H1 (cell line): Measurements from ENCODE around the gene ELAPOR1. TPM values are rescaled to one million over a fixed set of nuclear protein-coding genes. Genes with fewer than 3 reads are reported as not detected.

Source experiments
- CTCF ChIA-PET: fragments of 300-600 bp; sonication (Branson Sonifier 250); formaldehyde crosslinking; loops from one replicate; lab custom pipeline; 2021; ENCODE audit not compliant: partially characterized antibody; lab: Charles Lee
- POLR2A ChIA-PET: fragments of 300-600 bp; sonication (Branson Sonifier 250); formaldehyde crosslinking; loops from one replicate; lab custom pipeline; 2021; ENCODE audit warnings: inconsistent platforms; ENCODE audit not compliant: partially characterized antibody; lab: Charles Lee
- DNase-seq, 2 experiments: peaks; one replicate each; pipeline versions ENCODE4 v3.0.0 to v3.0.0-alpha.2; 2010 to 2022; ENCODE audit warnings: low spot score in 2 of 2, low read depth in 1 of 2, mixed read lengths in 1 of 2
- FAIRE-seq: peaks from 2 replicates; lab custom pipeline; 2011; peaks lifted over from hg19 to GRCh38; lab: Jason Lieb, UNC
- H2AFZ ChIP-seq: 2 replicates; pipeline ENCODE4 v1.8.1; 2012; ENCODE audit warnings: low read length, inconsistent platforms
- H2AK5ac ChIP-seq: 2 replicates; pipeline ENCODE4 v1.6.1; 2013; ENCODE audit warnings: low read depth, low read length
- H2BK120ac ChIP-seq: replicated peaks from 2 replicates; pipeline ENCODE3; 2013; ENCODE audit warnings: low read depth, low read length, inconsistent platforms
- H2BK12ac ChIP-seq: 2 replicates; pipeline ENCODE4 v1.6.1; 2013; ENCODE audit warnings: low read depth, low read length
- H2BK15ac ChIP-seq: 2 replicates; pipeline ENCODE4 v1.6.1; 2013; ENCODE audit warnings: low read length
- H2BK20ac ChIP-seq: 2 replicates; pipeline ENCODE4 v1.6.1; 2013; ENCODE audit warnings: low read length
- H2BK5ac ChIP-seq: 2 replicates; pipeline ENCODE4 v1.6.1; 2013; ENCODE audit warnings: low read depth, low read length
- H3K14ac ChIP-seq: 2 replicates; pipeline ENCODE4 v1.6.1; 2013; ENCODE audit warnings: inconsistent platforms; ENCODE audit not compliant: insufficient read length
- H3K18ac ChIP-seq: 2 replicates; pipeline ENCODE4 v1.6.1; 2013; ENCODE audit warnings: low read length; ENCODE audit errors: extremely low read depth
- H3K23ac ChIP-seq: 2 replicates; pipeline ENCODE4 v1.6.1; 2013; ENCODE audit warnings: inconsistent platforms; ENCODE audit not compliant: insufficient read length
- H3K23me2 ChIP-seq: 2 replicates; pipeline ENCODE4 v1.6.1; 2013; ENCODE audit warnings: low read depth, low read length
- H3K27ac ChIP-seq: 2 replicates; pipeline ENCODE4 v1.6.1; 2011; ENCODE audit warnings: low read depth, low read length, inconsistent platforms
- H3K27me3 ChIP-seq, 4 experiments: replicated peaks in 1 of 4; 1 replicate in 1 of 4; 2 replicates in 3 of 4; pipeline versions ENCODE4 v1.6.1 to v1.8.1; 2011 to 2013; ENCODE audit warnings: low read length in 3 of 4, mild to moderate bottlenecking in 3 of 4, inconsistent platforms in 2 of 4, mixed read lengths in 2 of 4, moderate library complexity in 1 of 4; ENCODE audit not compliant: control insufficient read depth in 3 of 4, insufficient read depth in 3 of 4; ENCODE audit errors: extremely low read depth in 1 of 4
- H3K36me3 ChIP-seq, 4 experiments: 2 replicates each; pipeline versions ENCODE4 v1.6.1 to v1.8.1; 2011 to 2013; ENCODE audit warnings: mild to moderate bottlenecking in 4 of 4, low read length in 3 of 4, moderate library complexity in 2 of 4, control low read depth in 1 of 4, inconsistent platforms in 1 of 4; ENCODE audit not compliant: insufficient read depth in 4 of 4, control insufficient read depth in 2 of 4
- H3K4ac ChIP-seq: replicated peaks from 2 replicates; pipeline ENCODE3; 2013; ENCODE audit warnings: low read length, low read depth, mixed read lengths, inconsistent platforms; ENCODE audit not compliant: insufficient read length
- H3K4me1 ChIP-seq, 4 experiments: replicated peaks in 1 of 4; 1 replicate in 1 of 4; 2 replicates in 3 of 4; pipeline versions ENCODE4 v1.6.1 to v1.8.1; 2011 to 2013; ENCODE audit warnings: low read length in 3 of 4, inconsistent platforms in 2 of 4, mixed read lengths in 1 of 4; ENCODE audit not compliant: insufficient read depth in 4 of 4, control insufficient read depth in 3 of 4
- H3K4me2 ChIP-seq, 2 experiments: 2 replicates each; pipeline versions ENCODE4 v1.6.1 to v1.8.1; 2011 to 2013; ENCODE audit warnings: low read depth in 2 of 2, low read length in 2 of 2, control low read depth in 1 of 2, inconsistent platforms in 1 of 2, mild to moderate bottlenecking in 1 of 2; ENCODE audit not compliant: insufficient read depth in 1 of 2
- H3K4me3 ChIP-seq, 4 experiments: fragments of 200-600, 300-600 bp in 1 of 4; sonication (generic), shearing (Covaris generic), sonication (Bioruptor Twin) in 1 of 4; 2 replicates each; pipeline versions ENCODE4 v1.5.1 to v1.8.1; 2011 to 2016; ENCODE audit warnings: low read length in 4 of 4, low read depth in 3 of 4, control low read depth in 2 of 4, inconsistent platforms in 2 of 4, mild to moderate bottlenecking in 2 of 4, mixed read lengths in 1 of 4, moderate library complexity in 1 of 4; ENCODE audit not compliant: insufficient read depth in 2 of 4; ENCODE audit errors: extremely low read depth in 1 of 4
- H3K56ac ChIP-seq: replicated peaks from 2 replicates; pipeline ENCODE3; 2013; ENCODE audit warnings: low read depth, mild to moderate bottlenecking, mixed read lengths, low read length, inconsistent platforms; ENCODE audit not compliant: insufficient read length
- H3K79me1 ChIP-seq: 2 replicates; pipeline ENCODE4 v1.6.1; 2013; ENCODE audit warnings: low read depth, low read length, control low read depth
- H3K79me2 ChIP-seq, 2 experiments: 2 replicates each; pipeline versions ENCODE4 v1.6.1 to v1.8.1; 2012 to 2013; ENCODE audit warnings: low read length in 2 of 2, mild to moderate bottlenecking in 2 of 2, inconsistent platforms in 1 of 2; ENCODE audit not compliant: insufficient read depth in 2 of 2, control insufficient read depth in 1 of 2
- H3K9ac ChIP-seq, 4 experiments: replicated peaks in 1 of 4; 1 replicate in 1 of 4; 2 replicates in 3 of 4; pipeline versions ENCODE4 v1.6.1 to v1.8.1; 2011 to 2013; ENCODE audit warnings: low read depth in 3 of 4, low read length in 3 of 4, control low read depth in 2 of 4, mild to moderate bottlenecking in 2 of 4, moderate library complexity in 2 of 4, inconsistent platforms in 1 of 4; ENCODE audit errors: extremely low read depth in 1 of 4
- H3K9me3 ChIP-seq, 2 experiments: 2 replicates each; pipeline versions ENCODE4 v1.6.1 to v1.8.1; 2012 to 2013; ENCODE audit warnings: mild to moderate bottlenecking in 2 of 2, moderate library complexity in 2 of 2, control low read depth in 1 of 2, inconsistent platforms in 1 of 2, low read depth in 1 of 2, low read length in 1 of 2, mixed read lengths in 1 of 2; ENCODE audit not compliant: insufficient read depth in 2 of 2
- H4K20me1 ChIP-seq, 2 experiments: replicated peaks in 1 of 2; 2 replicates each; pipeline versions ENCODE3 to v1.8.1; 2011 to 2013; ENCODE audit warnings: inconsistent platforms in 2 of 2, low read length in 2 of 2, mild to moderate bottlenecking in 1 of 2; ENCODE audit not compliant: insufficient read depth in 2 of 2, control insufficient read depth in 1 of 2
- H4K5ac ChIP-seq: 2 replicates; pipeline ENCODE4 v1.6.1; 2013; ENCODE audit warnings: low read length, low read depth, mixed read lengths, inconsistent platforms; ENCODE audit not compliant: insufficient read length
- H4K8ac ChIP-seq: 2 replicates; pipeline ENCODE4 v1.8.0; 2013; ENCODE audit warnings: mild to moderate bottlenecking, moderate library complexity, low read length, inconsistent platforms; ENCODE audit not compliant: insufficient read depth; ENCODE audit errors: extremely low read depth
- H4K91ac ChIP-seq: replicated peaks from 2 replicates; pipeline ENCODE3; 2013; ENCODE audit warnings: low read length, mixed read lengths, inconsistent platforms; ENCODE audit not compliant: insufficient read length
- ASH2L ChIP-seq: fragments of 200-600, 300-600 bp; sonication (generic); IDR thresholded peaks from one replicate; pipeline ENCODE4 v1.7.1; 2017; ENCODE audit warnings: low read length
- CREB1 ChIP-seq: IDR thresholded peaks from 2 replicates; pipeline ENCODE4 v1.6.1; 2012; ENCODE audit warnings: inconsistent platforms
- CTBP2 ChIP-seq: IDR thresholded peaks from 2 replicates; pipeline ENCODE4 v1.7.0; 2011; ENCODE audit warnings: borderline replicate concordance, mild to moderate bottlenecking, moderate library complexity, mixed read lengths, low read length; ENCODE audit not compliant: insufficient read depth, insufficient read length
- RFX5 ChIP-seq: IDR thresholded peaks from 2 replicates; pipeline ENCODE4 v1.6.1; 2011; ENCODE audit warnings: low read depth, low read length, improper control_type of control experiment, borderline replicate concordance
- WGBS, 2 experiments: shearing (Covaris generic) in 1 of 2; methylation state at CpG; one replicate each; pipeline versions ENCODE4 v1.1.6 to v1.1.7; 2013 to 2015; ENCODE audit warnings: low lambda C conversion rate in 2 of 2, mixed read lengths in 2 of 2, inconsistent platforms in 1 of 2, low coverage in 1 of 2, missing lambda C conversion rate in 1 of 2; ENCODE audit not compliant: insufficient replicate concordance in 2 of 2, insufficient coverage in 1 of 2, insufficient read length in 1 of 2; ENCODE audit errors: extremely low coverage in 1 of 2, missing lambda C conversion rate in 1 of 2; 5-methylcytosine and 5-hydroxymethylcytosine counted together
- polyA plus RNA-seq, 7 experiments: library from polyadenylated mRNA; depleted of rRNA in 3 of 7; stranded (reverse) in 5 of 7; unstranded in 2 of 7; fragments of >200 nt in 5 of 7; fragments of 200-250 nt in 2 of 7; gene quantifications; 1 replicate in 5 of 7; 2 replicates in 1 of 7; 4 replicates in 1 of 7; pipeline versions ENCODE4 v1.2.1 to v1.2.3, GENCODE V29; 2011 to 2013; ENCODE audit warnings: missing spikeins in 2 of 7, mixed read lengths in 2 of 7
- total RNA-seq: library from RNA; stranded (reverse); fragmentation: NEBNext Ultra II Directional; extraction: Animal tissue kit (Norgen Biotek cat#: 25700); gene quantifications from 2 replicates; pipeline ENCODE4 v1.2.1, GENCODE V29; 2021

The ELAPOR1 gene
- total and polyA plus RNA-seq, 2 of the 8 experiments (the other 6 are each of a cell fraction or from before 2014, with no cell fraction given) = 1.2 to 2.5 TPM

- Histone ChIP-seq H3K4me3 (no peak overlapping the region), H2BK120ac (no peak overlapping the region), H3K4me1 (peaks cover 0 to 9% (median 3%) of the 10 kb centered on the region in 4 experiments; a peak in 4 of 7 replicates), H3K23ac (no peak overlapping the region), H3K14ac (no peak overlapping the region), H3K27me3 (peaks cover 15 to 36% (median 29%) of the 10 kb centered on the region in 4 experiments), H2AFZ (no peak overlapping the region), H3K4me2 (no peak overlapping the region), H3K18ac (no peak overlapping the region), H3K4ac (no peak overlapping the region), H4K91ac (no peak overlapping the region), H2BK5ac (no peak overlapping the region), H3K9ac (no peak overlapping the region), H3K23me2 (peaks cover 11% of the 10 kb centered on the region), H4K8ac (no peak overlapping the region), H3K36me3 (no peaks in the 10 kb centered on the region; a peak in 1 of 8 replicates), H3K79me1 (no peaks in the 10 kb centered on the region), H2BK20ac (no peak overlapping the region), H2BK12ac (no peak overlapping the region), H3K9me3 (no peaks in the 10 kb centered on the region), H2AK5ac (no peak overlapping the region), H4K20me1 (no peaks in the 10 kb centered on the region), H3K56ac (no peak overlapping the region), H4K5ac (no peak overlapping the region), H3K27ac (no peak overlapping the region), H3K79me2 (no peaks in the 10 kb centered on the region), H2BK15ac (no peak overlapping the region)
- CTCF ChIA-PET = interaction anchor here (1.0 to 1.7 kb wide), 3 partner anchors 15 to 282 kb away, joined by 3 to 7 read pairs (median 4); partner anchors contain the start of gene SORT1
- DNase-seq (no peak), FAIRE-seq (no peak)
- no peak for TF ChIP-seq CTBP2
- no peak for TF ChIP-seq ASH2L
- TF ChIP-seq CREB1 = no peak
- no peak for TF ChIP-seq RFX5
- WGBS, 2 experiments = 95% methylated on average over 2 of the region's 2 CpGs; no CpG with 5 or more reads in 1 of the 2 experiments
- POLR2A ChIA-PET = interaction anchor here (1.0 to 8.6 kb wide), 3 partner anchors 11 to 99 kb away, joined by 3 to 106 read pairs (median 4); no protein-coding TSS in a partner anchor
Observed at GRCh38 chr1:109115685-109116084, 1.8 kb downstream of the ELAPOR1 start.
